ENCODE data around the gene CARF.

The CARF gene

GRCh38 chr2:203025592-203025991, 113.5 kb downstream of the CARF start:
- DNase-seq: no peak

GRCh38 chr2:203030545-203030944, 118.5 kb downstream of the CARF start:
- DNase-seq: no peak

- no peak for DNase-seq
Measured at GRCh38 chr2:203030991-203031390, 118.9 kb downstream of the CARF start.

- no peak for DNase-seq
Measured at GRCh38 chr2:203033395-203033794, 121.3 kb downstream of the CARF start.

GRCh38 chr2:203035879-203036470, 123.9 kb downstream of the CARF start:
- DNase-seq: no peak
